ENCODE results near the gene RAP1GAP2. TPM values are rescaled to one million over a fixed set of nuclear protein-coding genes. Genes with fewer than 3 reads are reported as not detected.

RAP1GAP2 gene
- total and polyA plus RNA-seq, 7 donors, result 0.25 to 2.0 (median 0.84) TPM

DNA sequence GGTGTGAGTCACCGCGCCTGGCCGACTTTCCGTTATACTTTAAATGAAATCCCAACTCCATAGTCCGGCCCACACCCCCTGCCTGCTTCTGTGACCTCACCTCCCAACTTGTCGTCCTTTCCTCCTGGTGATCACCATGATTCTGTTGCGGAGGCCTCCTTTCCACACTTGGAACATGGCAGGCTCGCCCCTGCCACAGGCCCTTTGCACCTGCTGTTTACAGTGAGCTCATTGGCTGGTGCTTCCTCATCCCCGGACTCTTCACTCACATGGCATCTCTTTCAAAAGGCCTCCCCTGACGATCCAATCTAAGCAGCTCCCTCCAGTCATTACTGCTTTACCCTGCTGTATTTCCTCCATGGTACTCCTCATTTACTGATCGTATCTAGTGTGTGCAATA lies 64.6 kb downstream of the RAP1GAP2 start:
- intact Hi-C loops (cut with DNase I), result no loop called here
- WGBS, 3 donors, result 92 to 97% (median 95%) methylated on average over 11 of the region's 11 CpGs
- no peaks in the 10 kb centered on the region for H3K36me3 ChIP-seq (ENCODE audit: insufficient read depth in 1 of 2, low read depth in 1 of 2)
- peaks cover 0 to 25% (median 11%) of the 10 kb centered on the region in 3 donors for H3K27me3 ChIP-seq (ENCODE audit: insufficient read depth in 3 of 3, low read length in 2 of 3)
- no peaks in the 10 kb centered on the region for H3K4me1 ChIP-seq
- H3K4me3 ChIP-seq, result no peak overlapping the region
- H3K9me3 ChIP-seq, result no peaks in the 10 kb centered on the region
- no peak for ATAC-seq
- H3K27ac ChIP-seq, result no peak overlapping the region
- TF ChIP-seq, protein P1, sequence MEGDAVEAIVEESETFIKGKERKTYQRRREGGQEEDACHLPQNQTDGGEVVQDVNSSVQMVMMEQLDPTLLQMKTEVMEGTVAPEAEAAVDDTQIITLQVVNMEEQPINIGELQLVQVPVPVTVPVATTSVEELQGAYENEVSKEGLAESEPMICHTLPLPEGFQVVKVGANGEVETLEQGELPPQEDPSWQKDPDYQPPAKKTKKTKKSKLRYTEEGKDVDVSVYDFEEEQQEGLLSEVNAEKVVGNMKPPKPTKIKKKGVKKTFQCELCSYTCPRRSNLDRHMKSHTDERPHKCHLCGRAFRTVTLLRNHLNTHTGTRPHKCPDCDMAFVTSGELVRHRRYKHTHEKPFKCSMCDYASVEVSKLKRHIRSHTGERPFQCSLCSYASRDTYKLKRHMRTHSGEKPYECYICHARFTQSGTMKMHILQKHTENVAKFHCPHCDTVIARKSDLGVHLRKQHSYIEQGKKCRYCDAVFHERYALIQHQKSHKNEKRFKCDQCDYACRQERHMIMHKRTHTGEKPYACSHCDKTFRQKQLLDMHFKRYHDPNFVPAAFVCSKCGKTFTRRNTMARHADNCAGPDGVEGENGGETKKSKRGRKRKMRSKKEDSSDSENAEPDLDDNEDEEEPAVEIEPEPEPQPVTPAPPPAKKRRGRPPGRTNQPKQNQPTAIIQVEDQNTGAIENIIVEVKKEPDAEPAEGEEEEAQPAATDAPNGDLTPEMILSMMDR (IDR thresholded peaks at IDR 0.05), result no peak
- no peak for DNase-seq

DNA sequence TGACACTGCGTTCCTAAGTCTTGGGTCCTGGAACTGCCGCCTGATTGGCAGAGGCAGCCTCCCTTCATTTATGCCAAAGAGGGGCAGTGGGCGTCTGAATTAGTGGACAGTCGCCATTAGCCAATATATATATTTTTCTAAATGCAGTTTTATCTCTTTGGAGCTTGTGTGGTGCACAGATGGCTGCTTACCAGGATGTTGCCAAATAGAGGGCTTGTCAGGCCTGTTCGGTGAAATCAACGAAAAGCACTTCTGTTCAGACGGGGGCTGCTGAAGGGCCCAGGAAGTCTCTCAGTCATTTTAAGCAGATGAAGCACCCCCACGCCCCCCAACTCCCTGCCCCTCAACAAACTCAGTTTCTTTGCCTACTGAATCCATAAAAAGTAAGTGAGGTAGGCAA lies 66.0 kb downstream of the RAP1GAP2 start:
- no peaks in the 10 kb centered on the region for H3K36me3 ChIP-seq (ENCODE audit: insufficient read depth in 1 of 2, low read depth in 1 of 2)
- ATAC-seq (no peak), DNase-seq (no peak)
- TF ChIP-seq, protein P1 (IDR thresholded peaks at IDR 0.05), result no peak
- no peak overlapping the region for H3K4me3 ChIP-seq
- intact Hi-C loops (cut with DNase I), result no loop called here
- no peaks in the 10 kb centered on the region for H3K4me1 ChIP-seq
- H3K27ac ChIP-seq, result no peak overlapping the region
- H3K27me3 ChIP-seq (ENCODE audit: insufficient read depth in 3 of 3, low read length in 2 of 3), result peaks cover 0 to 12% (median 4%) of the 10 kb centered on the region in 3 donors
- 68 to 87% (median 73%) methylated on average over 8 of the region's 8 CpGs for WGBS, 3 donors
- H3K9me3 ChIP-seq, result no peaks in the 10 kb centered on the region

- no peak overlapping the region for H3K4me3 ChIP-seq
- H3K4me1 ChIP-seq, result no peaks in the 10 kb centered on the region
- H3K36me3 ChIP-seq (ENCODE audit: insufficient read depth in 1 of 2, low read depth in 1 of 2), result no peaks in the 10 kb centered on the region
- H3K27me3 ChIP-seq (ENCODE audit: insufficient read depth in 3 of 3, low read length in 2 of 3), result peaks cover 0 to 8% (median 4%) of the 10 kb centered on the region in 3 donors
- DNase-seq, result no peak
- H3K27ac ChIP-seq, result no peak overlapping the region
- intact Hi-C loops (cut with DNase I), result no loop called here
- no peaks in the 10 kb centered on the region for H3K9me3 ChIP-seq
- TF ChIP-seq, protein P1 (IDR thresholded peaks at IDR 0.05), result no peak
- no peak for ATAC-seq
- 77 to 92% (median 77%) methylated on average over 4 of the region's 4 CpGs for WGBS, 3 donors
These were observed 67.0 kb downstream of the RAP1GAP2 start for GRCh38 chr17:2863204-2863603.

DNA sequence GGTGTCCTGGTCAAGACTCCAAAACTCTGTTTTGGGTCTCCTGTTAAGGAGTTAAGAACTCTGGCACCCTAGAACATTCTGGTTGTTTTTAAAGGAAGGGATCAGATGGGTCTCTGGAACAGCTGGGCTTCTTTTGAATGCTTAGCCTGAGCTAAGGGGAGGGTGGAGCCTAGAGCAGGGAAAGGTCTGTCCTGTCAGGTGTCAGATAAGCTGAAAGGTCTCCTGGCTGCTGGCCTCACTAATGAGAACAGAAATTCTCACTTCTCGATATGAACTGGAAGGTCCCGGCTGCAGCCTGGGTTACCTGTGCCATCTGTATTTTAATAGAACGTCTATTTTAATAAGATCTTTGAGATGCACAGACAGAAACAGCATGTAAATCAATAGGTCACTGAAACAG lies 69.0 kb downstream of the RAP1GAP2 start:
- DNase-seq (no peak), ATAC-seq (no peak)
- Histone ChIP-seq H3K4me3 (no peak overlapping the region), H3K4me1 (no peaks in the 10 kb centered on the region), H3K9me3 (no peaks in the 10 kb centered on the region), H3K27me3 (ENCODE audit: insufficient read depth in 3 of 3, low read length in 2 of 3) (peaks cover 0 to 10% (median 9%) of the 10 kb centered on the region in 3 donors), H3K27ac (no peak overlapping the region), H3K36me3 (ENCODE audit: insufficient read depth in 1 of 2, low read depth in 1 of 2) (no peaks in the 10 kb centered on the region)
- intact Hi-C loops (cut with DNase I), result no loop called here
- TF ChIP-seq, protein P1 (IDR thresholded peaks at IDR 0.05), result no peak
- 84 to 86% (median 86%) methylated on average over 3 of the region's 3 CpGs for WGBS, 3 donors

All from psoas muscle (tissue), 8 donors.